ENCODE data around the gene ZXDA. TPM values are rescaled to one million over a fixed set of nuclear protein-coding genes. Genes with fewer than 3 reads are reported as not detected.
"Not testable (repeated sequence)": the region's sequence is repeated elsewhere in the genome, so short reads cannot be mapped to it uniquely, and the experiment has no call there.

The ZXDA gene, protein sequence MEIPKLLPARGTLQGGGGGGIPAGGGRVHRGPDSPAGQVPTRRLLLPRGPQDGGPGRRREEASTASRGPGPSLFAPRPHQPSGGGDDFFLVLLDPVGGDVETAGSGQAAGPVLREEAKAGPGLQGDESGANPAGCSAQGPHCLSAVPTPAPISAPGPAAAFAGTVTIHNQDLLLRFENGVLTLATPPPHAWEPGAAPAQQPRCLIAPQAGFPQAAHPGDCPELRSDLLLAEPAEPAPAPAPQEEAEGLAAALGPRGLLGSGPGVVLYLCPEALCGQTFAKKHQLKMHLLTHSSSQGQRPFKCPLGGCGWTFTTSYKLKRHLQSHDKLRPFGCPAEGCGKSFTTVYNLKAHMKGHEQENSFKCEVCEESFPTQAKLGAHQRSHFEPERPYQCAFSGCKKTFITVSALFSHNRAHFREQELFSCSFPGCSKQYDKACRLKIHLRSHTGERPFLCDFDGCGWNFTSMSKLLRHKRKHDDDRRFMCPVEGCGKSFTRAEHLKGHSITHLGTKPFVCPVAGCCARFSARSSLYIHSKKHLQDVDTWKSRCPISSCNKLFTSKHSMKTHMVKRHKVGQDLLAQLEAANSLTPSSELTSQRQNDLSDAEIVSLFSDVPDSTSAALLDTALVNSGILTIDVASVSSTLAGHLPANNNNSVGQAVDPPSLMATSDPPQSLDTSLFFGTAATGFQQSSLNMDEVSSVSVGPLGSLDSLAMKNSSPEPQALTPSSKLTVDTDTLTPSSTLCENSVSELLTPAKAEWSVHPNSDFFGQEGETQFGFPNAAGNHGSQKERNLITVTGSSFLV
- total RNA-seq: 1 to 10 TPM in 1 of 2 donors, not detected in 1; 1.9 TPM
- polyA plus RNA-seq (2013, experiment 1 of 2): 1.2 TPM
- polyA plus RNA-seq (2013, experiment 2 of 2): 1.1 TPM
- long read RNA-seq, experiment 1: 0 reads
- long read RNA-seq, experiment 2: 0 reads
- long read RNA-seq, experiment 3, full-length matches to known transcripts: 1 of 1 reads
- long read RNA-seq, experiment 3, partial matches to known transcripts: 0 of 1 reads
- long read RNA-seq, experiment 3, other reads (novel, unspliced or antisense): 0 of 1 reads
- long read RNA-seq, experiment 4: 0 reads

DNA sequence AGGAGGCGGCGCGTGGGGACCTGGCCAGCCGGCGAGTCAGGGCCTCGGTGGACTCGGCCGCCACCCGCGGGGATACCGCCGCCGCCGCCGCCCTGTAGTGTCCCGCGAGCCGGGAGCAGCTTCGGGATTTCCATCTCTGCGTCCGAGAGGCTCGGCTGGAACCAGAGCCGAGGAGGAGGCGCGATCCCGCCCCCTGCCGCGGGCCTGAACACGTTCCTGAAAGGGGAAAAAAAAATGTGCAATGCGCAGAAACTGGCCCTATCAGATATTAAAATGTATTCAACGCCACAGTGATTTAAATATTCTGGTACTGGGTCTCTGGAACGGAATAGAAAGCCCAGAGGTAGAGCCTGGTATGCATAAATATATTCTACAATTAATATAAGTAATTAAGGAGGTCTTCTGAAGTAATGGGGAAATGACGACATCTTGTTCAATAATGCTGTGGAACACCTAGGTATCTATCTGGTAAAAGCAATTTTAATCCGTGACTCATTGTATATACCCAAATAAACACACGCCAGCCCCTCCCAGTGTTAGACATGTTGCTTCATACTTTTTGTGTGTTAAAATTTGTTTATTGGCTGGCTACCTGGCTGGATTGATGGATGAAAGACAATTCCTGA, at the start of gene ZXDA:
Gene ZXDA, minus strand, starts transcription at position 172 of the 626 bp plus-strand sequence. Its CDS starts 38 bp downstream, at position 134.
- H3K9ac ChIP-seq (ENCODE audit: extremely low read depth, low read length, poor library complexity, severe bottlenecking); H3K36me3 ChIP-seq (ENCODE audit: control insufficient read depth, insufficient read depth, low read length); H3K27ac ChIP-seq (ENCODE audit: low read depth, low read length); H3K27me3 Mint-ChIP-seq (ENCODE audit: insufficient read depth); H3K27ac Mint-ChIP-seq; H3K4me1 Mint-ChIP-seq; H3K36me3 Mint-ChIP-seq (ENCODE audit: low read depth); H3K9me3 ChIP-seq (ENCODE audit: control insufficient read depth, low read length); H3K4me1 ChIP-seq (ENCODE audit: control insufficient read depth, insufficient read depth, low read length); DNase-seq; H3K4me3 ChIP-seq (ENCODE audit: low read length); H3K27me3 ChIP-seq (ENCODE audit: control insufficient read depth, insufficient read depth, low read length, poor library complexity, severe bottlenecking): not testable (repeated sequence)
- 70% methylated on average over 4 of the region's 35 CpGs; no CpG with 5 or more reads in 1 of the 2 experiments for WGBS, 2 experiments (ENCODE audit: insufficient coverage in 1 of 2, insufficient read length in 1 of 2)
- Mint-ChIP-seq H3K4me3 (peak within 1 kb of the TSS; percentile 47), H3K9me3 (peaks cover 48% of the 10 kb centered on the region)

DNA sequence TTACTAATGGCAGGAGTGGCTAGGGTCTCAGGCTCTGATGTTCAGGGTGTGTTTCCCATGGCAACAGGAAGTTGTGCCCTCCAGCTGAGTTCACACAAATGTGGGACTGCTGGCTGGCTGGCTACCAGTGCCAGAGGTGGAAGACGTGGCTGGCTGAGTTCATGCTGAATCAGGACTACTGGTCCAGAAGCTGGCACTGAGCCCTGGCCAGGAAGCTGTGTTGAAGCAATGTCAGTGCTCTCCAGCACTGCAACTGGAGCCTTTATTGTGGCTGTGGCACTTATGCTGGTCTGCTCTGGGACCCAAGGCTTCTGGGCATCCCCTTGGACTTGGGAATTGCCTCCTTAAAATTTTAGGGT, 42.0 kb upstream of the ZXDA start:
- no peak overlapping the region for H3K4me3 ChIP-seq (ENCODE audit: low read length)
- no peaks in the 10 kb centered on the region for H3K27me3 ChIP-seq (ENCODE audit: control insufficient read depth, insufficient read depth, low read length, poor library complexity, severe bottlenecking)
- DNase-seq: no peak
- H3K27ac Mint-ChIP-seq: no peak overlapping the region
- no peaks in the 10 kb centered on the region for H3K4me1 ChIP-seq (ENCODE audit: control insufficient read depth, insufficient read depth, low read length)
- H3K36me3 Mint-ChIP-seq (ENCODE audit: low read depth): no peaks in the 10 kb centered on the region
- TF ChIP-seq, protein P1, sequence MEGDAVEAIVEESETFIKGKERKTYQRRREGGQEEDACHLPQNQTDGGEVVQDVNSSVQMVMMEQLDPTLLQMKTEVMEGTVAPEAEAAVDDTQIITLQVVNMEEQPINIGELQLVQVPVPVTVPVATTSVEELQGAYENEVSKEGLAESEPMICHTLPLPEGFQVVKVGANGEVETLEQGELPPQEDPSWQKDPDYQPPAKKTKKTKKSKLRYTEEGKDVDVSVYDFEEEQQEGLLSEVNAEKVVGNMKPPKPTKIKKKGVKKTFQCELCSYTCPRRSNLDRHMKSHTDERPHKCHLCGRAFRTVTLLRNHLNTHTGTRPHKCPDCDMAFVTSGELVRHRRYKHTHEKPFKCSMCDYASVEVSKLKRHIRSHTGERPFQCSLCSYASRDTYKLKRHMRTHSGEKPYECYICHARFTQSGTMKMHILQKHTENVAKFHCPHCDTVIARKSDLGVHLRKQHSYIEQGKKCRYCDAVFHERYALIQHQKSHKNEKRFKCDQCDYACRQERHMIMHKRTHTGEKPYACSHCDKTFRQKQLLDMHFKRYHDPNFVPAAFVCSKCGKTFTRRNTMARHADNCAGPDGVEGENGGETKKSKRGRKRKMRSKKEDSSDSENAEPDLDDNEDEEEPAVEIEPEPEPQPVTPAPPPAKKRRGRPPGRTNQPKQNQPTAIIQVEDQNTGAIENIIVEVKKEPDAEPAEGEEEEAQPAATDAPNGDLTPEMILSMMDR (conservative IDR thresholded peaks at IDR 0.05): no peak
- no peaks in the 10 kb centered on the region for H3K27me3 Mint-ChIP-seq (ENCODE audit: insufficient read depth)
- no peaks in the 10 kb centered on the region for H3K4me1 Mint-ChIP-seq
- H3K9me3 ChIP-seq (ENCODE audit: control insufficient read depth, low read length): peaks cover 9% of the 10 kb centered on the region
- H3K9ac ChIP-seq (ENCODE audit: extremely low read depth, low read length, poor library complexity, severe bottlenecking): no peak overlapping the region
- no peak overlapping the region for H3K27ac ChIP-seq (ENCODE audit: low read depth, low read length)
- H3K9me3 Mint-ChIP-seq: peaks cover 94% of the 10 kb centered on the region
- WGBS, 2 experiments (ENCODE audit: insufficient coverage in 1 of 2, insufficient read length in 1 of 2): 35% methylated on average over 1 of the region's 1 CpG; no CpG with 5 or more reads in 1 of the 2 experiments
- no peak overlapping the region for H3K4me3 Mint-ChIP-seq
- no peaks in the 10 kb centered on the region for H3K36me3 ChIP-seq (ENCODE audit: control insufficient read depth, insufficient read depth, low read length)

DNA sequence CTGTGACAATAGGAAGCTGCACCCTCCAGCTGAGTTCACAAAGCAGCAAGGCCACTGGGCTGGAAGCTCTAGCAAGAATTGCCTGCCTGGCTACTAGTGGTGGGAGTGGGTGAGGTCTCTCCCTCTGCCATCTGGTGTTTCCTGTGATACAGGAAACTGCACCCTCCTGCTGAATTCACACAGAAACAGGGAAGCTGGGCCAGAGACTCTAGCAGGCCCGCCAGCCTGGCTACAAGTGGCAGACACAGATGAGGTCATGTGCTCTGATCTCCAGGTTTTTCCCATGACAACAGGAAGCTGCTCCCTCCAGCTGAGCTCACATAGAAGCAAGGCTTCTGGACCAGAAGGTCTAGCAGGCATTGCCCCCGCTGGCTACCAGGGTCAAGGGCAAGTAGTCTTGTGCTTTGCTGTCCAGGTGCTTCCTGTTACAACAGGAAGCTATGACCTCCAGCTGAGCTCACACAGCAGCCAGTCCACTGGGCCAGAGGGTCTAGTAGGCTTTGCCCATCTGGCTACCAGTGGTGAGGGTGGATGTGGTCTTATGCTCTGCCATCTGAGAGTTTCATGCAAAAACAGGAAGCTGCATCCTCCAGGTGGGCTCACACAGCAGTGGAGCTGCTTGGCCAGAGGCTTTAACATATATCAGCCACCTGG, 41.5 kb upstream of the ZXDA start:
- no peak for DNase-seq
- Mint-ChIP-seq H3K4me1 (no peaks in the 10 kb centered on the region), H3K9me3 (peaks cover 94% of the 10 kb centered on the region), H3K27me3 (ENCODE audit: insufficient read depth) (no peaks in the 10 kb centered on the region), H3K4me3 (no peak overlapping the region), H3K36me3 (ENCODE audit: low read depth) (no peaks in the 10 kb centered on the region), H3K27ac (no peak overlapping the region)
- Histone ChIP-seq H3K9me3 (ENCODE audit: control insufficient read depth, low read length) (peaks cover 7% of the 10 kb centered on the region), H3K4me1 (ENCODE audit: control insufficient read depth, insufficient read depth, low read length) (no peaks in the 10 kb centered on the region), H3K9ac (ENCODE audit: extremely low read depth, low read length, poor library complexity, severe bottlenecking) (no peak overlapping the region), H3K36me3 (ENCODE audit: control insufficient read depth, insufficient read depth, low read length) (no peaks in the 10 kb centered on the region), H3K4me3 (ENCODE audit: low read length) (no peak overlapping the region), H3K27me3 (ENCODE audit: control insufficient read depth, insufficient read depth, low read length, poor library complexity, severe bottlenecking) (no peaks in the 10 kb centered on the region), H3K27ac (ENCODE audit: low read depth, low read length) (no peak overlapping the region)
- 51% methylated on average over 2 of the region's 2 CpGs; no CpG with 5 or more reads in 1 of the 2 experiments for WGBS, 2 experiments (ENCODE audit: insufficient coverage in 1 of 2, insufficient read length in 1 of 2)
- TF ChIP-seq, protein P1 (conservative IDR thresholded peaks at IDR 0.05): no peak

Data from endodermal cell (in vitro differentiated cells).